OCI-LY3 (cell line): ENCODE results near the gene GH2.
"Not testable (repeated sequence)": the region's sequence is repeated elsewhere in the genome, so short reads cannot be mapped to it uniquely, and the experiment has no call there.

Experiments
- EZH2phosphoT487 ChIP-seq: fragments of 200-600 bp; shearing (Covaris generic); IDR thresholded peaks from 2 replicates; pipeline ENCODE4 v1.6.1; 2018; ENCODE audit warnings: antibody characterized with exemption, mixed run types, low read depth
- TF ChIP-seq, protein P1 (sequence below): fragments of 200-600, 300-600 bp; sonication (generic); IDR thresholded peaks from 2 replicates; pipeline ENCODE4 v1.5.1; 2014; ENCODE audit warnings: antibody characterized with exemption, low read length, low read depth

DNA sequence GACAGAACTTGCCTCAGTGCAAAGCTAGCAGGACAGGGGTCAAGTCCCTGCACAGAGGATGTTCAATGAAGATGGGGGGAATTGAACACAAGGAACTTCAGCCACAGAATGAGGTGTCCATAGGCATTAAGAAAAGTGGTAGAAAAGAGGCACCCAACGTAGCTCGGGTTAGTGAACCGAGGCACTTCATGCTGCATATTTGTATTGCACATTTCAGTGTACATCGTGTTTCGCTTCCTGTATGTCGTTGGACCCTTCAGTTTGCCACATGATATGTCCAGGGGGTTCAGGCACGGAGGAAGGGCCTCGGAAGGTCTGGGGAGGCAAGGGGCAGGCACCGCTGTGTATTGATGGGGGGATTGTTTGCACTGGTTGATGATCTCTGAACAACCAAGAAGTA, 3.3 kb downstream of the GH2 start:
- TF ChIP-seq, protein P1, sequence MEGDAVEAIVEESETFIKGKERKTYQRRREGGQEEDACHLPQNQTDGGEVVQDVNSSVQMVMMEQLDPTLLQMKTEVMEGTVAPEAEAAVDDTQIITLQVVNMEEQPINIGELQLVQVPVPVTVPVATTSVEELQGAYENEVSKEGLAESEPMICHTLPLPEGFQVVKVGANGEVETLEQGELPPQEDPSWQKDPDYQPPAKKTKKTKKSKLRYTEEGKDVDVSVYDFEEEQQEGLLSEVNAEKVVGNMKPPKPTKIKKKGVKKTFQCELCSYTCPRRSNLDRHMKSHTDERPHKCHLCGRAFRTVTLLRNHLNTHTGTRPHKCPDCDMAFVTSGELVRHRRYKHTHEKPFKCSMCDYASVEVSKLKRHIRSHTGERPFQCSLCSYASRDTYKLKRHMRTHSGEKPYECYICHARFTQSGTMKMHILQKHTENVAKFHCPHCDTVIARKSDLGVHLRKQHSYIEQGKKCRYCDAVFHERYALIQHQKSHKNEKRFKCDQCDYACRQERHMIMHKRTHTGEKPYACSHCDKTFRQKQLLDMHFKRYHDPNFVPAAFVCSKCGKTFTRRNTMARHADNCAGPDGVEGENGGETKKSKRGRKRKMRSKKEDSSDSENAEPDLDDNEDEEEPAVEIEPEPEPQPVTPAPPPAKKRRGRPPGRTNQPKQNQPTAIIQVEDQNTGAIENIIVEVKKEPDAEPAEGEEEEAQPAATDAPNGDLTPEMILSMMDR: not testable (repeated sequence)
- TF ChIP-seq EZH2phosphoT487: not testable (repeated sequence)
